Tibial nerve (tissue), 4 donors: Measurements from ENCODE around the gene DLGAP1. TPM values are rescaled to one million over a fixed set of nuclear protein-coding genes. Genes with fewer than 3 reads are reported as not detected.

Source experiments
- DNase-seq, 2 donors: peaks; one replicate each; pipeline ENCODE4 v3.0.0-alpha.2; 2019; ENCODE audit warnings: low spot score in 2 of 2
- H3K27ac ChIP-seq, 4 donors: fragments of 200-600 bp; sonication (generic) in 3 of 4; one replicate each; pipeline ENCODE4 v1.5.1; 2017 to 2019; ENCODE audit warnings: mild to moderate bottlenecking in 1 of 4
- H3K27me3 ChIP-seq, 2 donors: fragments of 200-600 bp; sonication (generic) in 1 of 2; one replicate each; pipeline versions ENCODE4 v1.5.1 to v1.6.0; 2017 to 2019
- H3K36me3 ChIP-seq, 3 donors: fragments of 200-600 bp; sonication (generic); one replicate each; pipeline ENCODE4 v1.5.1; 2018 to 2019
- H3K4me1 ChIP-seq, 4 donors: fragments of 200-600 bp; sonication (generic) in 3 of 4; one replicate each; pipeline ENCODE4 v1.5.1; 2017 to 2019
- H3K4me3 ChIP-seq, 4 donors: fragments of 200-600 bp; sonication (generic) in 3 of 4; one replicate each; pipeline ENCODE4 v1.5.1; 2017 to 2019; ENCODE audit warnings: mild to moderate bottlenecking in 1 of 4, moderate library complexity in 1 of 4
- H3K9me3 ChIP-seq, 4 donors: fragments of 200-600 bp; sonication (generic) in 3 of 4; one replicate each; pipeline ENCODE4 v1.5.1; 2017 to 2019
- EP300 ChIP-seq, 2 donors: sonication (generic); formaldehyde crosslinking; IDR thresholded peaks; one replicate each; pipeline ENCODE4 v1.6.1; 2017; ENCODE audit warnings: antibody characterized with exemption in 2 of 2, mild to moderate bottlenecking in 1 of 2
- POLR2A ChIP-seq, 2 donors: fragments of 450-650 bp; IDR thresholded peaks; one replicate each; pipeline ENCODE4 v1.6.1; 2017; ENCODE audit warnings: antibody characterized with exemption in 2 of 2, mild to moderate bottlenecking in 2 of 2, moderate library complexity in 2 of 2
- WGBS, 2 donors: methylation state at CpG; one replicate each; pipeline ENCODE4 v1.1.5; 2018; 5-methylcytosine and 5-hydroxymethylcytosine counted together
- total RNA-seq, 4 donors: library from RNA; depleted of rRNA; stranded (reverse); fragments of >200 nt; gene quantifications; one replicate each; pipeline ENCODE4 v1.1.0, GENCODE V29; 2016
- TF ChIP-seq, protein P1 (sequence below), 5 experiments: fragments of 200-600 bp in 3 of 5; fragments of 450-650 bp in 2 of 5; sonication (generic) in 3 of 5; IDR thresholded peaks; one replicate each; pipeline ENCODE4 v1.5.1; 2016 to 2019; ENCODE audit warnings: antibody characterized with exemption in 5 of 5, mild to moderate bottlenecking in 3 of 5, moderate library complexity in 2 of 5

The DLGAP1 gene
- total RNA-seq, 4 donors from 2014 or later: 1.5 to 18.3 (median 2.5) TPM

DNA sequence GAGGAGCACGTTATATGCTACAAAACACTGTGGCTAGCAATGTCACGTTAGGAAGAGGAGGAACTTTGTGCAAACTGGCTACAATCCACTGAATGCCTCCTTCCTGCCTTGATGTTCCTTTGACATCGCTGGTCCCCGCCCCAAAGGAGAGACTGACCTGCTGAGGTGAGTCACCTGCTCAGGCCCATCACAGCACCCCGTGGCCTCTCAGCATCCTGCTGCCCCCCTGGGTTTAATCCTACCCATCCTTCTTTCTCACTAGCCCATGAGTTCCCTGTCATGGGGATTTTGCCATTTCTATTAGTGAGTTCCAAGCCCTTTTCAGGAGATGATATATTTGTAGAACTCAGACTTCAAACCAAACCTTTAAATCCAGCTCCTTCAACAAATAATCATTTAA, 16.2 kb downstream of the DLGAP1 start:
- Histone ChIP-seq H3K27me3 (no peaks in the 10 kb centered on the region), H3K36me3 (no peaks in the 10 kb centered on the region), H3K4me1 (no peaks in the 10 kb centered on the region), H3K27ac (no peak overlapping the region), H3K9me3 (no peaks in the 10 kb centered on the region), H3K4me3 (no peak overlapping the region)
- DNase-seq: no peak
- no peak for TF ChIP-seq POLR2A (IDR thresholded peaks at IDR 0.05)
- TF ChIP-seq, protein P1, sequence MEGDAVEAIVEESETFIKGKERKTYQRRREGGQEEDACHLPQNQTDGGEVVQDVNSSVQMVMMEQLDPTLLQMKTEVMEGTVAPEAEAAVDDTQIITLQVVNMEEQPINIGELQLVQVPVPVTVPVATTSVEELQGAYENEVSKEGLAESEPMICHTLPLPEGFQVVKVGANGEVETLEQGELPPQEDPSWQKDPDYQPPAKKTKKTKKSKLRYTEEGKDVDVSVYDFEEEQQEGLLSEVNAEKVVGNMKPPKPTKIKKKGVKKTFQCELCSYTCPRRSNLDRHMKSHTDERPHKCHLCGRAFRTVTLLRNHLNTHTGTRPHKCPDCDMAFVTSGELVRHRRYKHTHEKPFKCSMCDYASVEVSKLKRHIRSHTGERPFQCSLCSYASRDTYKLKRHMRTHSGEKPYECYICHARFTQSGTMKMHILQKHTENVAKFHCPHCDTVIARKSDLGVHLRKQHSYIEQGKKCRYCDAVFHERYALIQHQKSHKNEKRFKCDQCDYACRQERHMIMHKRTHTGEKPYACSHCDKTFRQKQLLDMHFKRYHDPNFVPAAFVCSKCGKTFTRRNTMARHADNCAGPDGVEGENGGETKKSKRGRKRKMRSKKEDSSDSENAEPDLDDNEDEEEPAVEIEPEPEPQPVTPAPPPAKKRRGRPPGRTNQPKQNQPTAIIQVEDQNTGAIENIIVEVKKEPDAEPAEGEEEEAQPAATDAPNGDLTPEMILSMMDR (IDR thresholded peaks at IDR 0.05): no peak
- no peak for TF ChIP-seq EP300 (IDR thresholded peaks at IDR 0.05)
- WGBS, 2 donors: 67 to 84% methylated on average over 5 of the region's 5 CpGs

DNA sequence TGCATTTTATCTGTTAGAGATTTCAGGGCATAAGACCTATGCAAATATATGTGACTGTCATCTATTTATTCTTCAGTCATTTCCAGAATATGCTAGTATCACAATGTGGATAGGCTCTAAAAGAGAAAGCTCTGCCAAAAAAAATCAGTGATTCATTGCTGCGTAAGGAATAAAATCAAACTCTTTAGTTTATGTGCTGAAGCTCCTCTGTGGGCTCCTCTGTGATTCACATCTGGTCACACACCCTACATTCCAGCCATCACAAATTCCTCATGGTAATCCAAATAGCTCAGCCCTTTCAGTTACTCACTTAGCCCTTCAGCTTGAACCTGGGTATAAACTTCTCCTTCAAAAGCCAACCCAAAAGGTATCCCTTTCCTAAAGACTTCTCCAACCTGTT, 21.4 kb downstream of the DLGAP1 start:
- no peak for TF ChIP-seq POLR2A (IDR thresholded peaks at IDR 0.05)
- no peak for TF ChIP-seq EP300 (IDR thresholded peaks at IDR 0.05)
- TF ChIP-seq, protein P1 (IDR thresholded peaks at IDR 0.05): no peak
- H3K36me3 ChIP-seq: no peaks in the 10 kb centered on the region
- H3K27me3 ChIP-seq: no peaks in the 10 kb centered on the region
- no peak for DNase-seq
- no peak overlapping the region for H3K27ac ChIP-seq
- no peaks in the 10 kb centered on the region for H3K4me1 ChIP-seq
- no peak overlapping the region for H3K4me3 ChIP-seq
- 55 to 59% methylated on average over 1 of the region's 1 CpG for WGBS, 2 donors
- no peaks in the 10 kb centered on the region for H3K9me3 ChIP-seq

DNA sequence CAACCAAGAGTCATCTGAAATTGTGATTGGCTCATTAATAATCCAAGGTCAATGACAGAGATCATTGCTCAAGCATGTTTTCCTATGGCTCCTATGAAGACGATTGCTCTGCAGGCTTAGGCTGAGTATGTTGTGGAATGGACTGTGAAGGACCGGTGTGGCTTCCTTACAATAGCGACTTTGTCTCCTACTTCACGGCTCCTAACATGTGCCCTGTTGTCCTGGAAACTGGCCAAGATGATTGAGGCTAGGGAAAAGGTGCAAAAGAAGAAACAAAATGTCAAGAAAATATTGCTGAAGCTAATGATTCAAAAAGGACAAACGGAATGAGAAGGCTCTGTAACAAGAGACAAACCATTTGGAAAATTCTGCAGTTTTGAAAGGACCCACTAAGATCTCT, 24.3 kb downstream of the DLGAP1 start:
- Histone ChIP-seq H3K27me3 (no peaks in the 10 kb centered on the region), H3K4me3 (no peak overlapping the region), H3K4me1 (no peaks in the 10 kb centered on the region), H3K9me3 (no peaks in the 10 kb centered on the region), H3K27ac (no peak overlapping the region), H3K36me3 (no peaks in the 10 kb centered on the region)
- DNase-seq: no peak
- no peak for TF ChIP-seq EP300 (IDR thresholded peaks at IDR 0.05)
- TF ChIP-seq, protein P1 (IDR thresholded peaks at IDR 0.05): no peak
- no peak for TF ChIP-seq POLR2A (IDR thresholded peaks at IDR 0.05)
- WGBS, 2 donors: 48 to 53% methylated on average over 5 of the region's 5 CpGs

DNA sequence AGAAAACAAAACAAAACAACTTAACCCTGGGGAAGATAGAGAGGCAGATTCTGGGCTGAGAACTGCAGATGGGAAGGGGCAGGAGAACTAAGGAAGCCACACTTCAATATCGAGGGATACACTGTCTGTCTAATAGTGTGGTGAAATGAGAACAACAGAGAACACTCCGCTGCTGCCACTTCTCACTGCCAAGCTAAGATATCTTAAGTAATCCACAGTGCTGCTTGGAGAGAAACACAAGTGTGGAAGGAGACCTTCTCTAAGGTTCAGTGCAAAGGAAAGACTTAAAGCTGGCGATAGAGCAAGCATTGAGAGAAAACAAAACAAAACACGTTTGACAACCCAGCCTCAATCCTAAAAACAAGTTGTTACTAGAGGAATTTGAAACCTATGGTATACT, 37.4 kb downstream of the DLGAP1 start:
- no peak for DNase-seq
- Histone ChIP-seq H3K27ac (no peak overlapping the region), H3K9me3 (peaks cover 0 to 4% (median 0%) of the 10 kb centered on the region in 4 donors), H3K4me3 (no peak overlapping the region), H3K36me3 (no peaks in the 10 kb centered on the region), H3K4me1 (no peaks in the 10 kb centered on the region), H3K27me3 (no peaks in the 10 kb centered on the region)
- 68 to 72% methylated on average over 4 of the region's 4 CpGs for WGBS, 2 donors
- no peak for TF ChIP-seq EP300 (IDR thresholded peaks at IDR 0.05)
- TF ChIP-seq POLR2A (IDR thresholded peaks at IDR 0.05): no peak
- TF ChIP-seq, protein P1 (IDR thresholded peaks at IDR 0.05): no peak

DNA sequence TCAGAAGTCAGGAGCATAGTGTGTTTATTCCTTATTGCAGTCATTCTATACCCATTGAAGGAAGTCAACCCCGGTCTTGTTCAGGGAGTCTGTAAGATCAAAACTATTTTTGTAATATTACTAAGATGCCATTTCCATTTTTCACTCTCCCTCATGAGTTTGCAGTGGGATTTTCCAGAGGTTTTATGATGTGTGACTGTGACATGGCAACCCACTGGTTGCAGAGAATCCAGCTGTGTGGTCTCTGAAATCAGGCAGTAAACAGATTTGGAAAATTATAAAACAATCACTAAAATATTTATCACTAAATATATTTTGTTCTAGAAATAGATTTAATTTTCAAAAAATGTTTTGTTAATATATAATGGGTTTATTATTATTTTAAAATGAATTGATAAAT, 38.1 kb downstream of the DLGAP1 start:
- H3K4me1 ChIP-seq: no peaks in the 10 kb centered on the region

More for the DNA sequence above, 38.1 kb downstream of the DLGAP1 start:
- Histone ChIP-seq H3K36me3 (no peaks in the 10 kb centered on the region), H3K27ac (no peak overlapping the region), H3K27me3 (no peaks in the 10 kb centered on the region), H3K4me3 (no peak overlapping the region), H3K9me3 (peaks cover 0 to 4% (median 0%) of the 10 kb centered on the region in 4 donors)
- no peak for DNase-seq
- 26 to 52% methylated on average over 1 of the region's 1 CpG for WGBS, 2 donors
- no peak for TF ChIP-seq EP300 (IDR thresholded peaks at IDR 0.05)
- TF ChIP-seq, protein P1 (IDR thresholded peaks at IDR 0.05): no peak
- TF ChIP-seq POLR2A (IDR thresholded peaks at IDR 0.05): no peak
